Stimulated activated CD8-positive, alpha-beta memory T cell treated with anti-CD3 and anti-CD28 coated beads, Interleukin-12 subunit alpha, Interleukin-12 subunit beta, amount 100 ng/mL, for 24 hours (primary cell): ENCODE measurements around the gene CDC14A.
A peak's percentile ranks its signal among the peaks of the same experiment; 100 is the strongest.
"Not testable (repeated sequence)": the region's sequence is repeated elsewhere in the genome, so short reads cannot be mapped to it uniquely, and the experiment has no call there.

Experiments
- DNase-seq: peaks from one replicate; pipeline ENCODE4 v3.0.0-alpha.2; 2020; ENCODE audit errors: extremely low read depth

The CDC14A gene

GRCh38 chr1:100404821-100405220 is 52.5 kb downstream of the CDC14A start:
- no peak for DNase-seq

GRCh38 chr1:100405902-100406301 is 53.6 kb downstream of the CDC14A start:
- DNase-seq, result not testable (repeated sequence)

- DNase-seq, result not testable (repeated sequence)
These were observed 55.1 kb downstream of the CDC14A start for GRCh38 chr1:100407390-100407789.

DNA sequence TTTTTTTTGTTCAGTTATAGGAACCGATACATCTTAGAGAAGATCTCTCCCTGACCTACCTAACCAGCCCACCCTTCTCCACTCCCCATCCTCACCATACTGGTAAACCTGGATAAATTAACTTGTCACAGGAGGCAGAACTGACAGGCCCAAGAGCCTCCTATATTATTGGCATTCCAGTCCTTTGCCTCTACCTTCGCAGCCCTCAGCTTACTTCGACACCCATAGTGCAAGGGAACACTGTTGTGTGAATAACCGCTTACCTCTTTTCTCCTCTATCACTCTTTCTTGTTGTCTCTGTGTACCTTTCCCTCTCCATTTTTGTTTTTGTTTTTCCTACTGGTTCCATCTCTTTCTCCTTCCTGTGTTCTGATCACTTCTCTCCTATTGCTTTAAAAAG is 58.7 kb downstream of the CDC14A start:
- DNase-seq, result no peak

GRCh38 chr1:100411574-100411973 is 59.3 kb downstream of the CDC14A start:
- DNase-seq, result no peak

DNA sequence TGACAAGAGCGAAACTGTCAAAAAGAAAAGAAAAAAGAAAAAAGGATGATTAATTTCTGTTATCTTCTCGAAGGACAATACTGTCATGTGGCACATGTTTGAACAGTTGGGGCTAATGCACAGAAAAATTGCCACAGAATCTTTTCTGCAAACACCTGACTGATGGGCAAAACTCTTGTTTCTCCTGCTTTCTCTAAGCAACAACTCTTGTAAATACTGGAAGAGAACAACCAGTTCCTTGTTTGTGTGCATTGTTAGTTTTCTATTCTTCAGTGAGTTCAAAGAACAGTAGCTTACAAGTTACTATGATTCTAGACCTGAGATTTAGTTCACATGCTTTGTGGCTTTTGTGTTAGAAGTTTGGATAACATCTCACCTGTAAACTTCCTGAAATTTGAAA is 60.7 kb downstream of the CDC14A start:
- no peak for DNase-seq

DNA sequence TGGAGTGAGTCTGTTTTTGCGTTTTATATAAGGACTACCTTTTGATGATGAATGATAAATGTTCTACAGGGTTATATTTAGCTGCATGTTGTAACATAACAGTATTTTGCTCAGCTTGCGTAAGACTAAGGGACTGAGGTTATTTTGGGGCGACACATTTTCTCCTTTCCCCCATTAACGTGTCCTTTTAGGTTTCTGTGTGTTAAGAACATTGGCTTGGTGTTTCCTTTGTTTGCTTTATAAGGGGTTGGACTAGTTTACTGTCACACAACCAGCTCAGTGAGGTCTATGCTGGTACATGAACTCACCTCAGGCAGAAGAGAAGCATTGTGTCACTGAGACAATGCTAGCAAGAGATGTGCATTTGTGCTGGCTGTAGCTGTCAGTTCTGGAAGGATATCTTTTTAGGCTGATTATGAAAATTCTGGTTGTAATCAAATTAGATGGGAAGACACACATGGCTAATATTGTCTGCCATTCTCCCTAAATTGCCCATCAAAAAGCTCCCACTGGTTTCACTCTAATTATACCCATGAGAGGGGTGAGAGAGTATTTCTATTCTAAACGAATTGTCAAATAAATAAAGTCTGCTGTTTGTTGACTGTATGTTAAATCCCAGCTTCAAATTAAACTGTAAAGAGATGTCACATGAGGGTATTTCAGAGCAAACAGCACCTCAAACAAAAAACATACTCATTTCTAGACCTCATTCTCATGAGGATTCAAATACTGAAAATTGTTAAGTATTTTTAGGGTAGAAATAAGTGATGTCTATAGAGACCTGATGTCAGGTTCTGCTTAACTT is 62.6 kb downstream of the CDC14A start:
- DNase-seq, result no peak

- DNase-seq, result no peak
These were observed 63.1 kb downstream of the CDC14A start for GRCh38 chr1:100415498-100415778.

- DNase-seq, result no peak
These were observed 66.8 kb downstream of the CDC14A start for GRCh38 chr1:100419072-100419471.

DNA sequence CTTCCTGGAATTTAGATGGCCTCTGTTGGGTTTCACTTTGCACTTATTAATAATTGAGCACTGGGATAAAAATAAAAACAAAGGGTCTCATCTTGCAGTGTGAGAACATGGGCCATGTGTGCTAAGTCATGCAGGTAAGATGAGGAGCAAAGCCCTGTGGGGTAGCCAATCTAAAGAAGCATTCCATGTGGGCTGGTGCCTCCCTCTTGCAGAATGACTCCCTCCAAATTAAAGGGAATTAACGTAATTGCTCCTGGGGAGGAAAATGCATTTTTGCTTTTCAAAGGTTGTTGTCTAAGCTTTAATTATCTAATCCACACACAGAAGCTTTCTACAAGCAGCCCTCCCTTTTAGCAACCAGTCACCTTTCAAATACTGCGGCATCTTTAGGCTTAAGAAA is 69.8 kb downstream of the CDC14A start:
- no peak for DNase-seq

- no peak for DNase-seq
These were observed 71.6 kb downstream of the CDC14A start for GRCh38 chr1:100423832-100424337.

DNA sequence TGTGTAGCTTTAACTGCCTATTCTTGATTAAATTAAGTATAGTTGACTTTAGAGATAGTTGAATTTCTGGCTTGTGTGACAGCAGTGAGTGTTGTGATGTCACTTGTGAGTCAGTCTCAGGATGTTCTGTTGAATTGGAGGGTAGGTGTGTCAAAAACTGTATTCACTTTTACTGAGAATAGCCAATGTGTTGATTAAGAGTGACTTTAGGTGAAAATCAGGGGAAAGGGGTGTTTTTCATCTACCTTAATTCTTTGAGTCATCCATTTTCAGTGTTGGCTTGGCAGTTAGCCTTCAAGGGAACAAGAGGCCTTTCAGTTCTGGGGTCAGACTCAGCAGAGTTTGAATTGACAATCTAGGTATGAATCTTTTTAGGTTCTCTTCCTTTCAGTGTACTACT is 75.9 kb downstream of the CDC14A start:
- DNase-seq, result no peak

DNA sequence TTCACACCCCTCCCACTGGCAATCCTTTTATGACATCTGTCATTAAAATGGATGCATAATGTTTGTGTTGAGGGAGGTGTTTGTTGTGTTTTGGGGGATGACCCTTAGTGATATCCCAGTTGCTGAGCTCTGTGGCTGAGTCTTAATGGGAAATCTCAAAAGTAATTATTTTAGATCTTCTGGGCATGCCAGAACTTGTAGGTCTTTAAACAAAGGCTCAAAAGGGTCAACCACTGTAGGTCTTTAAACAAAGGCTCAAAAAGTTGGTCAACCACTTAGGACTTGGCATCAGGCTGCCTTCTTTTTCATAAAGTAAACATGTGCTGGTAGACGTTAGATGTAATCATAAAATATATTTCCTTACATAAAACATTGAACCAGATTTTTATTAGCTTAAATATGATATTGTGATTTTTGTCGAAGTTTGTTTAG is 78.0 kb downstream of the CDC14A start:
- DNase-seq, result no peak

- DNase-seq, result no peak
These were observed 79.6 kb downstream of the CDC14A start for GRCh38 chr1:100431954-100432353.

GRCh38 chr1:100433563-100433962 is 81.3 kb downstream of the CDC14A start:
- DNase-seq, result no peak

GRCh38 chr1:100434831-100435230 is 82.5 kb downstream of the CDC14A start:
- DNase-seq, result no peak

DNA sequence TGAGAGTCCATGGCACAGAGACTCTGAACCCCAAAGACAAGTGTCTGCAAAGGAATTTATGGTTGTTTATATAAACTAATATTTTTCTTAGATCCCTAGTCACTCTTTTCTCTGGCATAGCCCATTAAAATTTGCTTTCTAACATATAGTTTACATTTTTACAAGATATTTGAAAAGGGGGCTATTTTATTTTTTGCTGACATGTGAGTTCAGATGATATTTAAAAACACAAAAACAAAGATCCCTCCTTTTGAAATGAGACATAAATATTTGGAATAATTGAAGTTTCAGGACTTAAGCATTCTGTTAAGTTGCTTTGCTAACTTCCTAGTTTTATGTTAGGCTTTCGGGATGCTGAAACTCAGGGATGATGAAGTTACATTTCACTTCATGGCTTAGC is 86.1 kb downstream of the CDC14A start:
- no peak for DNase-seq

- no peak for DNase-seq
These were observed 86.5 kb downstream of the CDC14A start for GRCh38 chr1:100438789-100439188.

- DNase-seq, result peak; percentile 44
These were observed 87.9 kb downstream of the CDC14A start for GRCh38 chr1:100440075-100440809.

GRCh38 chr1:100441146-100441545 is 88.8 kb downstream of the CDC14A start:
- no peak for DNase-seq

GRCh38 chr1:100441651-100442050 is 89.3 kb downstream of the CDC14A start:
- DNase-seq, result no peak

- no peak for DNase-seq
These were observed 91.7 kb downstream of the CDC14A start for GRCh38 chr1:100443811-100444571.
